Left ventricle myocardium inferior (tissue), 1 donor: ENCODE measurements around the gene VPS26A. TPM values are rescaled to one million over a fixed set of nuclear protein-coding genes. Genes with fewer than 3 reads are reported as not detected.

Source experiments
- DNase-seq: peaks from one replicate; pipeline ENCODE4 v3.0.0-alpha.2; 2020
- H3K27ac ChIP-seq: fragments of 200-600 bp; replicated peaks from 2 replicates; pipeline ENCODE4 v1.8.0; 2021
- H3K27me3 ChIP-seq: fragments of 200-600 bp; 2 replicates; pipeline ENCODE4 v1.8.0; 2021; ENCODE audit warnings: low read depth
- H3K36me3 ChIP-seq: fragments of 200-600 bp; 2 replicates; pipeline ENCODE4 v1.8.0; 2021
- H3K4me1 ChIP-seq: fragments of 200-600 bp; 2 replicates; pipeline ENCODE4 v1.8.0; 2021
- H3K4me3 ChIP-seq: fragments of 200-600 bp; 2 replicates; pipeline ENCODE4 v1.8.0; 2021; ENCODE audit warnings: mild to moderate bottlenecking, moderate library complexity
- H3K9me3 ChIP-seq: fragments of 200-600 bp; replicated peaks from 2 replicates; pipeline ENCODE4 v1.8.0; 2021
- intact Hi-C: fragments of 100-400 bp; cut with micrococcal nuclease; formaldehyde crosslinking; loops from one replicate; pipeline ENCODE4 v1.11.0; 2022
- total RNA-seq: library from RNA; stranded (reverse); fragmentation: NEBNext Ultra II Directional; extraction: Animal tissue kit (Norgen Biotek cat#: 25700); gene quantifications from one replicate; pipeline ENCODE4 v1.2.1, GENCODE V29; 2021
- TF ChIP-seq, protein P1 (sequence below): fragments of 200-600 bp; IDR thresholded peaks from 2 replicates; pipeline ENCODE4 v1.8.0; 2021; ENCODE audit warnings: antibody characterized with exemption, mild to moderate bottlenecking, borderline replicate concordance
- donor health status: DM: no; HTN: yes; CAD: no; lungs with severe emphysema.

VPS26A gene
- total RNA-seq, 1 donor from 2014 or later, result 33.1 TPM

DNA sequence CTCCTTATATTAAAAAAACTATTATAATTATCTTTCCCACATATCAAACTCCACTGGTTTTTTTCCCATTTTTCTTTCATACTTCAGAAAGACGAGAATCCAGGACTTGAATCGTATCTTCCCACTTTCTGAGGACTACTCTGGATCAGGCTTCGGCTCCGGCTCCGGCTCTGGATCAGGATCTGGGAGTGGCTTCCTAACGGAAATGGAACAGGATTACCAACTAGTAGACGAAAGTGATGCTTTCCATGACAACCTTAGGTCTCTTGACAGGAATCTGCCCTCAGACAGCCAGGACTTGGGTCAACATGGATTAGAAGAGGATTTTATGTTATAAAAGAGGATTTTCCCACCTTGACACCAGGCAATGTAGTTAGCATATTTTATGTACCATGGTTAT lies 20.2 kb upstream of the VPS26A start:
- Histone ChIP-seq H3K27me3 (no peaks in the 10 kb centered on the region), H3K36me3 (no peaks in the 10 kb centered on the region), H3K4me3 (no peak overlapping the region), H3K9me3 (no peaks in the 10 kb centered on the region), H3K27ac (no peak overlapping the region), H3K4me1 (peaks cover 7% of the 10 kb centered on the region)
- no peak for DNase-seq
- TF ChIP-seq, protein P1, sequence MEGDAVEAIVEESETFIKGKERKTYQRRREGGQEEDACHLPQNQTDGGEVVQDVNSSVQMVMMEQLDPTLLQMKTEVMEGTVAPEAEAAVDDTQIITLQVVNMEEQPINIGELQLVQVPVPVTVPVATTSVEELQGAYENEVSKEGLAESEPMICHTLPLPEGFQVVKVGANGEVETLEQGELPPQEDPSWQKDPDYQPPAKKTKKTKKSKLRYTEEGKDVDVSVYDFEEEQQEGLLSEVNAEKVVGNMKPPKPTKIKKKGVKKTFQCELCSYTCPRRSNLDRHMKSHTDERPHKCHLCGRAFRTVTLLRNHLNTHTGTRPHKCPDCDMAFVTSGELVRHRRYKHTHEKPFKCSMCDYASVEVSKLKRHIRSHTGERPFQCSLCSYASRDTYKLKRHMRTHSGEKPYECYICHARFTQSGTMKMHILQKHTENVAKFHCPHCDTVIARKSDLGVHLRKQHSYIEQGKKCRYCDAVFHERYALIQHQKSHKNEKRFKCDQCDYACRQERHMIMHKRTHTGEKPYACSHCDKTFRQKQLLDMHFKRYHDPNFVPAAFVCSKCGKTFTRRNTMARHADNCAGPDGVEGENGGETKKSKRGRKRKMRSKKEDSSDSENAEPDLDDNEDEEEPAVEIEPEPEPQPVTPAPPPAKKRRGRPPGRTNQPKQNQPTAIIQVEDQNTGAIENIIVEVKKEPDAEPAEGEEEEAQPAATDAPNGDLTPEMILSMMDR, result no peak
- intact Hi-C loops, result no loop called here

DNA sequence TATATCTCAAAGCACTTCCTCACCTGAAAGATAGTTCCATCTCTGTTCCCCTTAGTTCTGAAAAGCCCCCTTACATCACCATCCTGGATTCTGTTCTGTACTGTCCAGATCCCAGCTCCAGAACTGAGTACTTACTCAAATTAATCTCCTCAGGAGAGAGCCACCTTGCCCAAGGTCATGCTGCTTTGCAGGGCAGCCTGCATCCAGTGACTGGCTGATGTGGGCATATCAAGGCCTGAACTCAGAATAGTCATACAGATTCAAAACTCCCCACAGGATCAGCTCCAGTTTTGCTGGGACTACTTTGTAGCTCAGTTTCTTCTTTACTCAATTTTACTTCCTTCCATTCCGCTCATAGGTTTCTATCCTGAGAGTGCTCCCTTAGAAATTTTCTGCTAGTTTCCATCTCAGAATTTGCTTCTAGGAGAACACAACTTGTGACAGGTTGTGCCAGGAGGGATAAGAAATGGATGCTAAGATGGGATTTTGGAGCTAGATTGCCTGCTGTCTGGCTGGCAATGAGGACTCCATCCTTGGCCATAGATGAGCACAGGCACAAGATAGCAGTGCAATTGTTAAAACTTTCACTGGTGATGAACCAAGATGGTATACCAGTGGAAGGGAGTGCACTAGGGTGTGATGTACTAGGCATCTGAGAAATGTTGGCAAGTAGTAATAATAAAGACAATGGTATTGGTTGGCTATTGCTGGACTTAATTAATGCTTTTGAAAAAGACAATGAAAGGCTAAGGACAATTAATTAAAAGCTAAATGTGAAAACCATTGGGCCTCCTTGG lies 18.8 kb upstream of the VPS26A start:
- Histone ChIP-seq H3K36me3 (no peaks in the 10 kb centered on the region), H3K27me3 (no peaks in the 10 kb centered on the region), H3K9me3 (no peaks in the 10 kb centered on the region), H3K27ac (no peak overlapping the region), H3K4me3 (no peak overlapping the region), H3K4me1 (peaks cover 7% of the 10 kb centered on the region)
- DNase-seq, result no peak
- intact Hi-C loops, result no loop called here
- TF ChIP-seq, protein P1, result no peak

DNA sequence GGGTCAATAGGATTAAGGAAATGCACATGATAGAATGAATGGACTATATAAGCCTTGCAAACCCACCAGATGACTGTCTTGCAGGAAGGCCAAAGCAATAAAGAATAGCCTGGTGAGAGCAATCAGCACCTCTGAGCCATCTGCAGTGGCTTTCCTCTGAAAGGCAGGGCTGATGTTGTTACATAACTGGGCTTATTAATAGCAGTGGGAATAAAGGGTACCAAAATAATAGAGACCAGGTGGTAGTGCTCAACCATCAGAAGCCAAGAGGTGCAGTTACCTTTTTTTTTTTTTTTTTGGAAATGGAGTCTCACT lies 16.8 kb upstream of the VPS26A start:
- H3K27me3 ChIP-seq, result no peaks in the 10 kb centered on the region
- H3K36me3 ChIP-seq, result no peaks in the 10 kb centered on the region
- no peak for DNase-seq
- H3K4me3 ChIP-seq, result no peak overlapping the region
- TF ChIP-seq, protein P1, result no peak
- no peak overlapping the region for H3K27ac ChIP-seq
- no peaks in the 10 kb centered on the region for H3K9me3 ChIP-seq
- intact Hi-C loops, result no loop called here
- peaks cover under 1% of the 10 kb centered on the region for H3K4me1 ChIP-seq

DNA sequence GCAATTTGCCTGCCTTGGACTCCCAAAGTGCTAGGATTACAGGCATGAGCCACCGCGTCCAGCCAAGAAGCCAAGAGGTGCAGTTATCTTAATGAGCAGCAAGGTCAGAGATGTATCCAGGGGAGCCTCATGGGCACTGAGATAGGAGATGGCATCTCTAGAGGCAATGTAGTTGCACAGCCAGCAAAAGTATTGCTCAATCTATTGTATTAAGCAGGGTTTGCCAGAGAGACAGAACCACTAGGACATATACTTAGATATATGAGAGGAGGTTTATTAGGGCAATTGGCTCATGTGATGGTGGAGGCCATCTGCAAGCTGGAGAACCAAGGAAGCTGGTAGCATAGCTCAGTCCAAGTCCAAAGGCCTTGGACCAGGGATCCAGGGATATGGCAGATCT lies 16.3 kb upstream of the VPS26A start:
- intact Hi-C loops, result no loop called here
- TF ChIP-seq, protein P1, result no peak

DNA sequence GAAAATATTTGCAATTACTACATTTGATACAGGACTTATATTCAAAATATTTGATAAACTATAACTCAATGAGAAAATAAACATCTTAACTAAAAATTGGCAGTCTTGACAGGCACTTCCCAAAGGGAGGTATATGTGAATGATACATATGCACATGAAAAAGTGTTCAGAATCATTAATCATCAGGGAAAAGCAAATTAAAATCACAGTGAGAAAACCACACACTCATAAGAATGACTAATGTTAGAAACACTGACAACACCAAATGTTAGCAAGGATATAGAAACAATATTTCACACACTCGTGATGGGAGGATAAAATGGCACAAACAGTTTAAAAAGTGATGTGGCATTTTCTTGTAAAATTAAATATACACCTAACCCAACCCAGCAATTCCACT lies 4.1 kb upstream of the VPS26A start:
- no peak for DNase-seq
- H3K4me3 ChIP-seq, result no peak overlapping the region
- no peaks in the 10 kb centered on the region for H3K9me3 ChIP-seq
- no peaks in the 10 kb centered on the region for H3K36me3 ChIP-seq
- peaks cover 18% of the 10 kb centered on the region for H3K4me1 ChIP-seq
- no peaks in the 10 kb centered on the region for H3K27me3 ChIP-seq
- H3K27ac ChIP-seq, result no peak overlapping the region
- intact Hi-C loops, result no loop called here
- TF ChIP-seq, protein P1, result no peak

More for the DNA sequence above, 16.3 kb upstream of the VPS26A start:
- no peaks in the 10 kb centered on the region for H3K27me3 ChIP-seq
- no peak overlapping the region for H3K4me3 ChIP-seq
- no peaks in the 10 kb centered on the region for H3K36me3 ChIP-seq
- no peak overlapping the region for H3K27ac ChIP-seq
- DNase-seq, result no peak
- no peaks in the 10 kb centered on the region for H3K4me1 ChIP-seq
- no peaks in the 10 kb centered on the region for H3K9me3 ChIP-seq
